ENCODE measurements around the gene SP7.

Gene SP7

GRCh38 chr12:53338017-53338416 is 1.9 kb upstream of the SP7 start:
- peaks cover 62 to 76% of the 10 kb centered on the region in 2 experiments for H3K27me3 ChIP-seq (ENCODE audit: control insufficient read depth in 1 of 2, insufficient read depth in 1 of 2, low read length in 2 of 2)
- WGBS: 57% methylated on average over 11 of the region's 11 CpGs
- no peak overlapping the region for H2AFZ ChIP-seq (ENCODE audit: low read depth, low read length)
- H3K4me2 ChIP-seq (ENCODE audit: low read length, poor library complexity, severe bottlenecking): no peak overlapping the region
- H3K27ac ChIP-seq (ENCODE audit: low read length, poor library complexity, severe bottlenecking): no peak overlapping the region
- H3K4ac ChIP-seq (ENCODE audit: low read depth in 1 of 2, low read length in 2 of 2): no peak overlapping the region
- H2BK12ac ChIP-seq (ENCODE audit: low read length in 2 of 2): no peak overlapping the region
- no peak overlapping the region for H2BK120ac ChIP-seq (ENCODE audit: low read depth, low read length)
- H3K4me3 ChIP-seq (ENCODE audit: insufficient read depth in 1 of 2, low read depth in 1 of 2, low read length in 2 of 2): no peak overlapping the region
- H3K36me3 ChIP-seq (ENCODE audit: control insufficient read depth in 1 of 2, insufficient read depth in 2 of 2, low read depth in 1 of 2, low read length in 2 of 2): no peaks in the 10 kb centered on the region
- peaks cover 1% of the 10 kb centered on the region for H3K4me1 ChIP-seq (ENCODE audit: control insufficient read depth, insufficient read depth, low read depth, low read length)
- no peak overlapping the region for H2BK15ac ChIP-seq (ENCODE audit: low read depth, poor library complexity, severe bottlenecking)
- H3K18ac ChIP-seq (ENCODE audit: low read depth in 1 of 2, low read length in 2 of 2): no peak overlapping the region
- no peak overlapping the region for H4K91ac ChIP-seq (ENCODE audit: low read length)
- no peak overlapping the region for H2AK5ac ChIP-seq (ENCODE audit: low read length, severe bottlenecking)
- no peak overlapping the region for H3K9ac ChIP-seq (ENCODE audit: low read length)
- H2BK5ac ChIP-seq (ENCODE audit: low read depth, low read length, poor library complexity, severe bottlenecking): no peak overlapping the region
- H3K9me3 ChIP-seq (ENCODE audit: control insufficient read depth, low read length): no peaks in the 10 kb centered on the region
- H3K23ac ChIP-seq (ENCODE audit: low read length in 2 of 2): no peak overlapping the region
- H3K14ac ChIP-seq (ENCODE audit: low read length in 2 of 2): no peak overlapping the region
- no peak for DNase-seq
- no peaks in the 10 kb centered on the region for H3K79me1 ChIP-seq (replicated peaks; ENCODE audit: low read length, poor library complexity, severe bottlenecking)
- no peak overlapping the region for H4K8ac ChIP-seq (ENCODE audit: low read length)

DNA sequence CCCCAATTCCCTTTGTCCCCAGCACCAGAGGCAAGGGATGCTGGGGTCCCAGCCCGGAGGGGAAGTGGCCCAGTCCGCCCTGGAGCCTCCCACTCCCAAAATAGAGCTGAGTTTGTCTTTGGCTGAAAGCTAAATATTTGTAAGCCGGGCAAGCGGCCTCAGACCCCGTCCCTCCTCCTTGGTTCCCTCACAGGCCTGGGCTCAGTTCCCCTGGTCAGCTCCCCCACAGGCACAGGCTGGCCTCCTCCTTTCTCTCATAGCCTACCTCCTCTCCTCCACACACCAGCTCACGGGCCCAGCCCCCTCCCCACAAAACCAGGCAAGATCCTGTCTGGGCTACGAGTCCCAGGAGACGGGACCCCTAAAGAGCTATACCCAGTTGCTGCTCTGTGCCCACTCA is 1.3 kb downstream of the SP7 start:
- Histone ChIP-seq H3K9me3 (ENCODE audit: control insufficient read depth, low read length) (no peaks in the 10 kb centered on the region), H3K23ac (ENCODE audit: low read length in 2 of 2) (no peak overlapping the region), H3K79me1 (replicated peaks; ENCODE audit: low read length, poor library complexity, severe bottlenecking) (no peaks in the 10 kb centered on the region), H3K27me3 (ENCODE audit: control insufficient read depth in 1 of 2, insufficient read depth in 1 of 2, low read length in 2 of 2) (peaks cover 67 to 86% of the 10 kb centered on the region in 2 experiments), H3K27ac (ENCODE audit: low read length, poor library complexity, severe bottlenecking) (no peak overlapping the region), H3K14ac (ENCODE audit: low read length in 2 of 2) (no peak overlapping the region), H3K18ac (ENCODE audit: low read depth in 1 of 2, low read length in 2 of 2) (no peak overlapping the region), H3K9ac (ENCODE audit: low read length) (no peak overlapping the region), H2BK120ac (ENCODE audit: low read depth, low read length) (no peak overlapping the region), H2AFZ (ENCODE audit: low read depth, low read length) (no peak overlapping the region), H4K91ac (ENCODE audit: low read length) (no peak overlapping the region), H3K4me2 (ENCODE audit: low read length, poor library complexity, severe bottlenecking) (no peak overlapping the region), H3K4ac (ENCODE audit: low read depth in 1 of 2, low read length in 2 of 2) (no peak overlapping the region), H2BK5ac (ENCODE audit: low read depth, low read length, poor library complexity, severe bottlenecking) (no peak overlapping the region), H3K4me1 (ENCODE audit: control insufficient read depth, insufficient read depth, low read depth, low read length) (no peaks in the 10 kb centered on the region), H4K8ac (ENCODE audit: low read length) (no peak overlapping the region), H2BK15ac (ENCODE audit: low read depth, poor library complexity, severe bottlenecking) (no peak overlapping the region), H2BK12ac (ENCODE audit: low read length in 2 of 2) (no peak overlapping the region), H2AK5ac (ENCODE audit: low read length, severe bottlenecking) (no peak overlapping the region), H3K36me3 (ENCODE audit: control insufficient read depth in 1 of 2, insufficient read depth in 2 of 2, low read depth in 1 of 2, low read length in 2 of 2) (no peaks in the 10 kb centered on the region), H3K4me3 (ENCODE audit: insufficient read depth in 1 of 2, low read depth in 1 of 2, low read length in 2 of 2) (no peak overlapping the region)
- 68% methylated on average over 8 of the region's 8 CpGs for WGBS
- no peak for DNase-seq

DNA sequence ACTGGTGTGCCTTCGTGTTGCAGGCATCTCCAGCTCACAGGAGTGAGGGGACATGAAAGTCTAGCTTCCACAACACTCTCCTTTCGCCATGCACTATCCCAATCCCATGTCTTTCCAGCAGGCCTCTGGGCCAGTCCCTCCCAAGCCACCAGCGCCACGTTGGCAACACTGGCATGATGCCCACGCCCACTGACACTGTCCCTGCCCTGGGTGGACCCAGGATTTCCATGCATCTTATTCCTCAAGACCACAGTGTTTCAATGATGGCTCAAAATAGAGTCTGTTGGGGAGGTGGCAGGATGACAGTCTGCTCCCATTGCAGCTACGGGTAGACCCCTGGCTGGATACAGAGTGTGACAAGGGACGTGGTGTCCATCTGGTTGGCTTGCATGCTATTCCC is 2.3 kb downstream of the SP7 start:
- no peak overlapping the region for H3K23ac ChIP-seq (ENCODE audit: low read length in 2 of 2)
- no peak overlapping the region for H4K91ac ChIP-seq (ENCODE audit: low read length)
- H3K4me3 ChIP-seq (ENCODE audit: insufficient read depth in 1 of 2, low read depth in 1 of 2, low read length in 2 of 2): no peak overlapping the region
- no peaks in the 10 kb centered on the region for H3K4me1 ChIP-seq (ENCODE audit: control insufficient read depth, insufficient read depth, low read depth, low read length)
- H3K9ac ChIP-seq (ENCODE audit: low read length): no peak overlapping the region
- H3K27me3 ChIP-seq (ENCODE audit: control insufficient read depth in 1 of 2, insufficient read depth in 1 of 2, low read length in 2 of 2): peaks cover 69 to 86% of the 10 kb centered on the region in 2 experiments
- no peak overlapping the region for H3K4ac ChIP-seq (ENCODE audit: low read depth in 1 of 2, low read length in 2 of 2)
- H4K8ac ChIP-seq (ENCODE audit: low read length): no peak overlapping the region
- no peak overlapping the region for H2BK15ac ChIP-seq (ENCODE audit: low read depth, poor library complexity, severe bottlenecking)
- H2BK5ac ChIP-seq (ENCODE audit: low read depth, low read length, poor library complexity, severe bottlenecking): no peak overlapping the region
- H2AFZ ChIP-seq (ENCODE audit: low read depth, low read length): no peak overlapping the region
- H3K14ac ChIP-seq (ENCODE audit: low read length in 2 of 2): no peak overlapping the region
- H2BK12ac ChIP-seq (ENCODE audit: low read length in 2 of 2): no peak overlapping the region
- H3K4me2 ChIP-seq (ENCODE audit: low read length, poor library complexity, severe bottlenecking): no peak overlapping the region
- WGBS: 79% methylated on average over 7 of the region's 7 CpGs
- H2AK5ac ChIP-seq (ENCODE audit: low read length, severe bottlenecking): no peak overlapping the region
- no peak overlapping the region for H3K27ac ChIP-seq (ENCODE audit: low read length, poor library complexity, severe bottlenecking)
- H3K9me3 ChIP-seq (ENCODE audit: control insufficient read depth, low read length): no peaks in the 10 kb centered on the region
- no peak overlapping the region for H3K18ac ChIP-seq (ENCODE audit: low read depth in 1 of 2, low read length in 2 of 2)
- H2BK120ac ChIP-seq (ENCODE audit: low read depth, low read length): no peak overlapping the region
- no peaks in the 10 kb centered on the region for H3K79me1 ChIP-seq (replicated peaks; ENCODE audit: low read length, poor library complexity, severe bottlenecking)
- no peaks in the 10 kb centered on the region for H3K36me3 ChIP-seq (ENCODE audit: control insufficient read depth in 1 of 2, insufficient read depth in 2 of 2, low read depth in 1 of 2, low read length in 2 of 2)
- DNase-seq: no peak

DNA sequence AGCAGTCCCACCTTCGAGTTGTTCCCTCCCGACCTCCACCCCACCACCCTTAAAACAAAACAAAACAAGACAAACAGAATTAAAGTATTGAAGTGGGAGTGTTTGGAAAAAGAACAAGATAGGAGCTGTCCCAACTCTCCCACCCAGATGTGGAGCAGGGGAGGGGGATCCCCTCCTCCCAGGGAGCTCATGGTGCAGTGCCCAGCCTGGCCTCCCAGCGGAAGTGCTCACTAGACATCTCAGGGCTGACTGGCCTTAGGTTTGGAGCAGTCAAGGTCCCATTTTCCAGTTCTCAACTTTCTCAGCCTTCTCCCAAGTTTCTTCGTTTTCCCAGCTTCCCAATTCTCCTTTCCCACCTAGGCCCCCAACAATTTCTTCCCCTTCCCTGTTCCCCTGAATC is 2.9 kb downstream of the SP7 start:
- H3K4ac ChIP-seq (ENCODE audit: low read depth in 1 of 2, low read length in 2 of 2): no peak overlapping the region
- H2BK15ac ChIP-seq (ENCODE audit: low read depth, poor library complexity, severe bottlenecking): no peak overlapping the region
- WGBS: 77% methylated on average over 2 of the region's 4 CpGs
- no peaks in the 10 kb centered on the region for H3K4me1 ChIP-seq (ENCODE audit: control insufficient read depth, insufficient read depth, low read depth, low read length)
- DNase-seq: no peak
- no peak overlapping the region for H4K8ac ChIP-seq (ENCODE audit: low read length)
- H3K27ac ChIP-seq (ENCODE audit: low read length, poor library complexity, severe bottlenecking): no peak overlapping the region
- no peak overlapping the region for H3K4me2 ChIP-seq (ENCODE audit: low read length, poor library complexity, severe bottlenecking)
- H3K14ac ChIP-seq (ENCODE audit: low read length in 2 of 2): no peak overlapping the region
- H3K36me3 ChIP-seq (ENCODE audit: control insufficient read depth in 1 of 2, insufficient read depth in 2 of 2, low read depth in 1 of 2, low read length in 2 of 2): no peaks in the 10 kb centered on the region
- no peaks in the 10 kb centered on the region for H3K79me1 ChIP-seq (replicated peaks; ENCODE audit: low read length, poor library complexity, severe bottlenecking)
- H2BK12ac ChIP-seq (ENCODE audit: low read length in 2 of 2): no peak overlapping the region
- no peak overlapping the region for H3K18ac ChIP-seq (ENCODE audit: low read depth in 1 of 2, low read length in 2 of 2)
- H2BK120ac ChIP-seq (ENCODE audit: low read depth, low read length): no peak overlapping the region
- no peak overlapping the region for H3K23ac ChIP-seq (ENCODE audit: low read length in 2 of 2)
- no peak overlapping the region for H3K9ac ChIP-seq (ENCODE audit: low read length)
- no peak overlapping the region for H2AFZ ChIP-seq (ENCODE audit: low read depth, low read length)
- H2AK5ac ChIP-seq (ENCODE audit: low read length, severe bottlenecking): no peak overlapping the region
- no peaks in the 10 kb centered on the region for H3K9me3 ChIP-seq (ENCODE audit: control insufficient read depth, low read length)
- H4K91ac ChIP-seq (ENCODE audit: low read length): no peak overlapping the region
- no peak overlapping the region for H2BK5ac ChIP-seq (ENCODE audit: low read depth, low read length, poor library complexity, severe bottlenecking)
- H3K27me3 ChIP-seq (ENCODE audit: control insufficient read depth in 1 of 2, insufficient read depth in 1 of 2, low read length in 2 of 2): peaks cover 69 to 85% of the 10 kb centered on the region in 2 experiments
- no peak overlapping the region for H3K4me3 ChIP-seq (ENCODE audit: insufficient read depth in 1 of 2, low read depth in 1 of 2, low read length in 2 of 2)

Measured in mesenchymal stem cell (in vitro differentiated cells and primary cell).